Karpas-422 (cell line): ENCODE measurements around the gene NUCB1. TPM values are rescaled to one million over a fixed set of nuclear protein-coding genes. Genes with fewer than 3 reads are reported as not detected.
"Not testable (repeated sequence)": the region's sequence is repeated elsewhere in the genome, so short reads cannot be mapped to it uniquely, and the experiment has no call there.

ENCODE experiments used
- DNase-seq: peaks from one replicate; pipeline ENCODE4 v3.0.0-alpha.2; 2015
- H2AFZ ChIP-seq: fragments of 200-600 bp; sonication (generic); 2 replicates; pipeline ENCODE4 v1.6.1; 2014; ENCODE audit warnings: antibody characterized with exemption, low read length, mixed read lengths
- H3K27ac ChIP-seq: fragments of 200-600 bp; sonication (generic); 2 replicates; pipeline ENCODE4 v1.5.1; 2014; ENCODE audit warnings: mild to moderate bottlenecking, low read length, moderate library complexity
- H3K27me3 ChIP-seq: fragments of 200-600 bp; sonication (generic); 2 replicates; pipeline ENCODE4 v1.6.1; 2014; ENCODE audit warnings: low read length, mixed read lengths
- H3K36me3 ChIP-seq: fragments of 200-600 bp; sonication (generic); 2 replicates; pipeline ENCODE4 v1.6.1; 2014; ENCODE audit warnings: low read length, mixed read lengths; ENCODE audit not compliant: insufficient read depth
- H3K4me1 ChIP-seq: fragments of 200-600 bp; sonication (generic); 2 replicates; pipeline ENCODE4 v1.6.1; 2014; ENCODE audit warnings: mild to moderate bottlenecking, low read length, mixed read lengths
- H3K4me2 ChIP-seq: fragments of 200-600 bp; sonication (generic); 2 replicates; pipeline ENCODE4 v1.6.1; 2014; ENCODE audit warnings: low read length, low read depth, mild to moderate bottlenecking; ENCODE audit not compliant: poor library complexity, severe bottlenecking
- H3K4me3 ChIP-seq: fragments of 200-600 bp; sonication (generic); 2 replicates; pipeline ENCODE4 v1.5.1; 2014; ENCODE audit warnings: mild to moderate bottlenecking, antibody characterized with exemption, low read length, mixed read lengths
- H3K79me2 ChIP-seq: fragments of 200-600 bp; sonication (generic); 2 replicates; pipeline ENCODE4 v1.6.1; 2014; ENCODE audit warnings: mild to moderate bottlenecking, low read length, mixed read lengths
- H3K9ac ChIP-seq: fragments of 200-600 bp; sonication (generic); 2 replicates; pipeline ENCODE4 v1.6.0; 2014; ENCODE audit warnings: low read length
- H3K9me2 ChIP-seq: fragments of 200-600 bp; sonication (generic), shearing (Covaris generic); replicated peaks from 2 replicates; pipeline ENCODE4 v1.6.0; 2014; ENCODE audit warnings: mild to moderate bottlenecking, low read length, moderate library complexity; ENCODE audit not compliant: insufficient read depth
- H3K9me3 ChIP-seq: fragments of 300-700, 200-600 bp; sonication (generic); 2 replicates; pipeline ENCODE4 v1.6.1; 2014; ENCODE audit warnings: low read length, mixed read lengths
- H4K20me1 ChIP-seq: fragments of 200-600 bp; sonication (generic); 2 replicates; pipeline ENCODE4 v1.6.1; 2014; ENCODE audit warnings: mild to moderate bottlenecking, antibody characterized with exemption, low read length, low read depth; ENCODE audit not compliant: insufficient read depth
- total RNA-seq: library from RNA; depleted of rRNA; stranded (reverse); fragments of >200 nt; shearing (Covaris generic); gene quantifications from 2 replicates; pipeline ENCODE4 v1.2.3, GENCODE V29; 2014; ENCODE audit warnings: low replicate concordance

The NUCB1 gene
- total RNA-seq, 1 experiment from 2014 or later, result 57.5 TPM

DNA sequence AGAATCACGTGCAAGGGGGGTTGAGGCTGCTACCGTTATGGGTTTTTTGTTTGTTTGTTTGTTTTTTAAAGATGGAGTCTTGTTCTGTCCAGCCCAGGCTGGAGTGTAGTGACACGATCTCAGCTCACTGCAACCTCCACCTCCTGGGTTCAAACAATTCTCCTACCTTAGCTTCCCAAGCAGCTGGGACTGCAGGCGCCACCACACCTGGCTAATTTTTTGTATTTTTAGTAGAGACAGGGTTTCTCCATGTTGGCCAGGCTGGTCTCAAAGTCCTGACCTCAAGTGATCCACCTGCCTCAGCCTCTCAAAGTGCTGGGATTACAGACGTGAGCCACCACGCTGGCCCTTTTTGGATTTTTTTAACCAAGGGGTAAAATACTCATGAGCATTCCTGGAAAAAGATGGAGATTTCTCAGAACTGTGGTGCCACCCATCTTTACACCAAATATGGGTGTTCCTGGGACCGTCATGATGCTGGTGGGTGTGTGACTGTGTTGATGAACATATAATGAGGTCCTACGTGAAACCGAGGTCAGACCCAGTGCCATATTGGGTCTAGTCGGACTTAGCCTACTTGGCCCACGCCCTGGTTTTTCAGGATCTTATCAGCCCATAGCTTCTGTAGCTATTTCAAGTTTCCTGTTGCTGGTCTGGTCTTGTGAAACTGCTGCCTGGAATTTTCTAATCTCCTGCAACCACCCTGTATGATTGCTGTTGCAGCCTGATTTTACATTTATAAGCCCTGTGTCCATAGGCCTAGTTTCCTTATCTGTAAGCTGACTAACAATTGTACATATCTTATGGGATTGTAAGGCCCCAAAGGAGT, 21.7 kb upstream of the NUCB1 start:
- H3K27me3 ChIP-seq, result no peaks in the 10 kb centered on the region
- peaks cover 14% of the 10 kb centered on the region for H3K79me2 ChIP-seq
- 0 out of 2 replicates have a peak, but pooled peaks cover 12% of the 10 kb centered on the region for H3K36me3 ChIP-seq
- H4K20me1 ChIP-seq, result peaks cover 4% of the 10 kb centered on the region; the same call in 1 of the 2 replicates
- DNase-seq, result no peak
- H3K9ac ChIP-seq, result no peak overlapping the region
- H3K4me2 ChIP-seq, result no peak overlapping the region
- H3K27ac ChIP-seq, result no peak overlapping the region
- peaks cover 33% of the 10 kb centered on the region for H3K4me1 ChIP-seq
- no peak overlapping the region for H3K4me3 ChIP-seq
- no peaks in the 10 kb centered on the region; the same call in 1 of the 2 replicates for H3K9me3 ChIP-seq
- no peaks in the 10 kb centered on the region for H3K9me2 ChIP-seq
- no peak overlapping the region for H2AFZ ChIP-seq

DNA sequence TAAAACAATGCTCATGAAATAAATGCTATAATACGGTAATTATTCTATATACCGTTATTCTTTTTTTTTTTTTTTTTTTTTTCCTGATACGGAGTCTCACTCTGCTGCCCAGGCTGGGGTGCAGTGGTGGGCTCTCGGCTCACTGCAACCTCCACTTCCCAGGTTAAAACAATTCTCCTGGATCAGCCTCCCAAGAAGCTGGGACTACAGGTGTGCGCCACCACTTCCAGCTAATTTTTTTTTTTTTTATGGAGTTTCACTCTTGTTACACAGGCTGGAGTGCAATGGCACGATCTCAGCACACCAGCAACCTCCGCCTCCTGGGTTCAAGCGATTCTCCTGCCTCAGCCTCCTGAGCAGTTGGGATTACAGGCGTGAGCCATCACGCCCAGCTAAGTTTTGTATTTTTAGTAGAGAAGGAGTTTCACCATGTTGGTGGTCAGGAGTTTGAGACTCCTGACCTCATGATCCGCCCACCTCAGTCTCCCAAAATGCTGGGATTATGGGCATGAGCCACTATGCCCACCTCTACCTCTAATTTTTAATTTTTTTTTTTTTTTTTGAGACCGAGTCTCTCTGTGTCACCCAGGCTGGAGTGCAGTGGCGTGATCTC, 21.0 kb upstream of the NUCB1 start:
- H3K9ac ChIP-seq, result no peak overlapping the region
- no peak overlapping the region for H3K4me3 ChIP-seq
- 0 out of 2 replicates have a peak, but pooled peaks cover 8% of the 10 kb centered on the region for H3K36me3 ChIP-seq
- no peak for DNase-seq
- no peaks in the 10 kb centered on the region for H3K9me2 ChIP-seq
- peaks cover 6% of the 10 kb centered on the region for H3K79me2 ChIP-seq
- H3K4me1 ChIP-seq, result peaks cover 26% of the 10 kb centered on the region
- H3K9me3 ChIP-seq, result no peaks in the 10 kb centered on the region; the same call in 1 of the 2 replicates
- H4K20me1 ChIP-seq, result no peaks in the 10 kb centered on the region
- no peak overlapping the region for H3K27ac ChIP-seq
- H3K27me3 ChIP-seq, result no peaks in the 10 kb centered on the region
- H3K4me2 ChIP-seq, result no peak overlapping the region
- H2AFZ ChIP-seq, result no peak overlapping the region

DNA sequence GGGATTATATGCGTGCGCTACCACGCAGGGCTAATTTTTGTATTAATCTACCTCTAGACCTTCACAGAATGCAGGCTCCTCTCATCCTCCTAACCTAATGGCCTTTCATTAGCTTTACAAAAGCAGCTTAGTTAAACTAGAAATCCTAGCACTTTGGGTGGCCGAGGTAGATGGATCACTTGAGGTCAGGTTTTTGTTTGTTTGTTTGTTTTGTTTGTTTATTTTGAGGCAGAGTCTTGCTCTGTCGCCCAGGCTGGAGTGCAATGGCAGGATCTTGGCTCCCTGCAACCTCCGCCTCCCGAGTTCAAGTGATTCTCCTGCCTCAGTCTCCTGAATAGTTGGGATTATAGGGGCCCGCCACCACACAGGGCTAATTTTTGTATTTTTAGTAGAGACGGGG, 20.4 kb upstream of the NUCB1 start:
- H4K20me1 ChIP-seq, H3K36me3 ChIP-seq, H3K4me3 ChIP-seq, H2AFZ ChIP-seq, H3K9ac ChIP-seq, H3K4me2 ChIP-seq, H3K27ac ChIP-seq, H3K9me3 ChIP-seq, DNase-seq, H3K9me2 ChIP-seq, H3K79me2 ChIP-seq, H3K27me3 ChIP-seq: not testable (repeated sequence)
- peaks cover 20% of the 10 kb centered on the region for H3K4me1 ChIP-seq

DNA sequence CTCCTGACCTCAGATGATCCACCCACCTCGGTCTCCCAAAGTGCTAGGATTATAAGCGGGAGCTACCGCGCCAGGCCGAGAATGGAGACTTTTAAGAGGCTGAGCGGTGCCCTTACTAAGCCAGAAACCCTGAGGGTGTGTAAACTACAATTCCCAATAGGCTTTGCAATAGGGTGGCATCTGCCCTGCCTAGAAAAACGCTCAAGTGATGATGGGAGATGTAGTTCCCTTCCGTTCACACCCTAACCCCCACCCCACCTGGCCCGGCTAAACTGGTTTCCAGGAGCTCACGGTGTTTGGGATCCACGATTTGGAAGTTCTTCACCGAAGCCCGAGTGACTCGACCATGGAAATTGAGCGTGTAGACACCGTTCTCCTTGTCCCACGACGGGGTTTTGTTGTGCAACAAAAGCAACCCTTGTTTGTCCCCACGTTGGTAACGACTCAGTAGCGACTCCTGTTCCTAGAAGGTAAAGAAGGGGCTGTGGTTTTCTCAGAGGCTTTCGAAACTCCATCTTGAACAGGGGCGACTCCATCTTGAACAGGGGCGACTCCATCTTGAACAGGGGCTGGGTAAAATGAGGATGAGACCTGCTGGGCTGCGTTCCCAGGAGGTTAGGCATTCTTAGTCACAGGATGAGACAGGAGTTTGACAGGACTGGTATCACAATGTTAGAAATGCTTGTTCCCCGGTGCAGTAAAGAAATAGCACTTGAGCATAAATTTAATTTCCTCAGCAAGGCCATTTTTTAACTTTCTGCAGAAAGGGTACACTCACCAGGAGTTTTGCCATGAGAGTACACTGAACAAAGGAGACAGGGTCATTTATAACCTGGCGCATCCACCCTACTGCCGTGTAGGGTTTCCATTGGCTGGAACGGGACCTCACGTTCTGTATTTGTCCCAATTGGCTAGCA, 18.1 kb upstream of the NUCB1 start:
- H2AFZ ChIP-seq, result no peak overlapping the region
- no peak overlapping the region for H3K27ac ChIP-seq
- H3K36me3 ChIP-seq, result no peaks in the 10 kb centered on the region
- H3K9me3 ChIP-seq, result no peaks in the 10 kb centered on the region; the same call in 1 of the 2 replicates
- DNase-seq, result peak; percentile 78
- no peak overlapping the region for H3K4me2 ChIP-seq
- H3K27me3 ChIP-seq, result no peaks in the 10 kb centered on the region
- H4K20me1 ChIP-seq, result no peaks in the 10 kb centered on the region
- H3K4me3 ChIP-seq, result no peak overlapping the region
- H3K79me2 ChIP-seq, result no peaks in the 10 kb centered on the region
- H3K9me2 ChIP-seq, result no peaks in the 10 kb centered on the region
- H3K9ac ChIP-seq, result no peak overlapping the region
- H3K4me1 ChIP-seq, result peaks cover 10% of the 10 kb centered on the region

DNA sequence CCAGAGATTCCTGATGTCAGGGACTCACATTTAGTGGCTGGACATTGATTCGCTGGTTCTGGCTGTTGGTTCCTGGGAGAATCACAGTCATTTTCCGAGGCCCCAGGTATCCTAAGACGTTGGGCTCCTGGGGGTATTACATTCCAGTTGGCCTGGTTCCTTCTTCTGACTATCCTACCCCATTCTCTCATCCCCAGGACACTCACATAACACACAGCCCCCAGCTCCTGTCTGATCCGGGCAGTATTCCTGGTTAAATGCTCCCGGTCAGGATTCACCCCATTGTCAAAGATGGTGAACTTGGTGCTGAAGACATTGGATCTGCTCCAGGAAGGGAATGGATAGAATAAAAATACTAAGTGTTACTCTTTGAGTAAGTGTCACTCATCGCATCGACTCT, 16.4 kb upstream of the NUCB1 start:
- H3K9me2 ChIP-seq, result no peaks in the 10 kb centered on the region
- no peaks in the 10 kb centered on the region for H3K79me2 ChIP-seq
- no peak for DNase-seq
- peaks cover 10% of the 10 kb centered on the region for H3K4me1 ChIP-seq
- H3K4me2 ChIP-seq, result no peak overlapping the region
- H3K36me3 ChIP-seq, result no peaks in the 10 kb centered on the region
- H3K9me3 ChIP-seq, result no peaks in the 10 kb centered on the region; the same call in 1 of the 2 replicates
- no peak overlapping the region for H3K4me3 ChIP-seq
- H2AFZ ChIP-seq, result no peak overlapping the region
- no peak overlapping the region for H3K9ac ChIP-seq
- no peak overlapping the region for H3K27ac ChIP-seq
- H3K27me3 ChIP-seq, result no peaks in the 10 kb centered on the region
- H4K20me1 ChIP-seq, result no peaks in the 10 kb centered on the region

DNA sequence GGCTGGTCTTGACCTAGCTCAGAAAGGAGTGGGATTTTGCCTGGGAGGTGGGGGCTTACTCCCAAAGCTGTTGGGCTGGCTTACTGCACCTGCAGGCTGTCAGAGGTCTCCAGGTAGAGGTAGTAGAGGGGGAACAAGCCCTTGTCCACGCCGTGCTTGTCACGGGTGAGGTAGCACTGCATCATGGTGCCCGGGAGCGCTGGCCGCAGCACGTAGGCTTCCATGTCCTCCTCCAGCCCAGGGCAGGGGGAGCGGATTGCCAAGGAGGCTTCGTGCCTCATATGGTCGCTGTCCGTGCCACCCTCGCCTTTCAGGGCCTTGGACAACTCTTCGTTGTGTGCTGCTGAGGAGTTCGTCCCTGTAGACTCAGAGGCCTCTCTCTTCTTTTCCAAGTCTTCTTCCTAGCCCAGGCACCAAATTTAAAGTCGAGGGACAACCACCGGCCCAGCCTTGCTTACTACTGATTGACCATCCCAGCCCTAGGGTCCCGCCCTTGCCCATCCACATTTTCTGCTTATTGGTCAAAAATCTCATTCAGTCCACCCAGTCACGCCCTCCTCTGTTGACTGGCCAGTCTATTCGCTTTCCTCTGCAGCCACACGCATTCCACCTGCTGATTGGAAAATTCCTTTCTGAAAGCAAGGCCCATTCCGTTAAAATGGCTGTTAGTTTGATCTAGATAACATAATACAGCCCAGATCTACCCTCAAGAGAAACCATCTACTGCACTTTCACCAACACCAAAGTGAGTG, 12.1 kb upstream of the NUCB1 start:
- Histone ChIP-seq H3K9me3 (no peaks in the 10 kb centered on the region), H3K36me3 (no peaks in the 10 kb centered on the region), H3K4me3 (no peak overlapping the region), H3K79me2 (no peaks in the 10 kb centered on the region), H3K27me3 (no peaks in the 10 kb centered on the region), H3K9me2 (no peaks in the 10 kb centered on the region), H2AFZ (no peak overlapping the region), H3K4me2 (no peak overlapping the region), H3K4me1 (peaks cover 18% of the 10 kb centered on the region), H3K27ac (no peak overlapping the region), H4K20me1 (no peaks in the 10 kb centered on the region), H3K9ac (no peak overlapping the region)
- DNase-seq, result no peak

DNA sequence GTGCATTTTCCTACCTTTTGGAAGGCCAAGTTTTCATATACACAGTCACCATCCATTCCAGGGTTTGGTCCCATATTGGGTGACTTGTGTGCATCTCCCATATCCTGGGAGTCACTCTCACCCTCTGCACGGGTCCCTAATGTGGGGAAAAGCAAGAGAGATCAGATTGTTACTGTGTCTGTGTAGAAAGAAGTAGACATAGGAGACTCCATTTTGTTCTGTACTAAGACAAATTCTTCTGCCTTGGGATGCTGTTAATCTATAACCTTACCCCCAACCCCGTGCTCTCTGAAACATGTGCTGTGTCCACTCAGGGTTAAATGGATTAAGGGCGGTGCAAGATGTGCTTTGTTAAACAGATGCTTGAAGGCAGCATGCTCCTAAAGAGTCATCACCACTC, 10.6 kb upstream of the NUCB1 start:
- not testable (repeated sequence) for H3K36me3 ChIP-seq, DNase-seq, H3K4me3 ChIP-seq, H2AFZ ChIP-seq, H3K4me2 ChIP-seq, H3K9ac ChIP-seq, H4K20me1 ChIP-seq, H3K79me2 ChIP-seq, H3K9me2 ChIP-seq, H3K27ac ChIP-seq, H3K27me3 ChIP-seq, H3K9me3 ChIP-seq
- peaks cover 18% of the 10 kb centered on the region for H3K4me1 ChIP-seq
